IMR-90 (cell line): ENCODE measurements around the gene TTC39C. TPM values are rescaled to one million over a fixed set of nuclear protein-coding genes. Genes with fewer than 3 reads are reported as not detected.

Experiments
- ATAC-seq: fragments of 200-7000 bp; cut with Tn5 transposase; 2 replicates; pipeline ENCODE4 v1.9.1; 2020; ENCODE audit warnings: low read depth, mild to moderate bottlenecking, moderate library complexity
- BruUV-seq: library from RNA; stranded (reverse); fragments of 400-500 nt; replicated peaks from 2 replicates; lab custom pipeline; 2021; lab: Mats Ljungman, UMichigan
- CTCF ChIA-PET: fragments of 300-600 bp; formaldehyde crosslinking; extraction: SDS; loops from one replicate; lab custom pipeline; 2021; ENCODE audit warnings: antibody characterized with exemption; lab: Yijun Ruan, JAX
- POLR2A ChIA-PET: fragments of 300-600 bp; sonication (Branson Sonifier 250); formaldehyde crosslinking; loops from one replicate; lab custom pipeline; 2022; ENCODE audit warnings: antibody characterized with exemption; ENCODE audit not compliant: unreplicated experiment; lab: Charles Lee
- DNase-seq: peaks from one replicate; pipeline ENCODE4 v3.0.0; 2013
- H2AFZ ChIP-seq: replicated peaks from 2 replicates; pipeline ENCODE3; 2013; ENCODE audit warnings: low read length, mild to moderate bottlenecking; ENCODE audit not compliant: poor library complexity
- H2AK5ac ChIP-seq: 2 replicates; pipeline ENCODE4 v1.6.1; 2013; ENCODE audit warnings: low read depth, low read length, inconsistent platforms
- H2AK9ac ChIP-seq: replicated peaks from 2 replicates; pipeline ENCODE3; 2013; ENCODE audit warnings: mild to moderate bottlenecking, low read depth, low read length, moderate library complexity; ENCODE audit not compliant: poor library complexity
- H2BK120ac ChIP-seq: 2 replicates; pipeline ENCODE4 v1.6.1; 2013; ENCODE audit warnings: low read depth, low read length, inconsistent platforms
- H2BK15ac ChIP-seq: 3 replicates; pipeline ENCODE4 v1.6.1; 2013; ENCODE audit warnings: low read depth, low read length, inconsistent platforms
- H2BK20ac ChIP-seq: 2 replicates; pipeline ENCODE4 v1.6.1; 2013; ENCODE audit warnings: low read depth, mild to moderate bottlenecking, inconsistent platforms, low read length, moderate library complexity
- H2BK5ac ChIP-seq: 2 replicates; pipeline ENCODE4 v1.6.1; 2013; ENCODE audit warnings: mild to moderate bottlenecking, low read depth, low read length, inconsistent platforms; ENCODE audit not compliant: poor library complexity, severe bottlenecking
- H3K14ac ChIP-seq: replicated peaks from 2 replicates; pipeline ENCODE4 v1.6.1; 2013; ENCODE audit warnings: low read depth, low read length, inconsistent platforms
- H3K18ac ChIP-seq: 2 replicates; pipeline ENCODE4 v1.6.1; 2013; ENCODE audit warnings: low read depth, low read length, control low read depth
- H3K23ac ChIP-seq: 2 replicates; pipeline ENCODE4 v1.6.1; 2013; ENCODE audit warnings: low read depth, low read length, inconsistent platforms
- H3K27ac ChIP-seq: 2 replicates; pipeline ENCODE4 v1.5.1; 2013; ENCODE audit warnings: mild to moderate bottlenecking, control low read depth, low read length; ENCODE audit not compliant: insufficient read depth
- H3K27me3 ChIP-seq: 2 replicates; pipeline ENCODE4 v1.6.1; 2013; ENCODE audit warnings: low read length; ENCODE audit not compliant: control insufficient read depth, insufficient read depth
- H3K36me3 ChIP-seq: 2 replicates; pipeline ENCODE4 v1.6.1; 2013; ENCODE audit warnings: low read length, mixed read lengths; ENCODE audit not compliant: control insufficient read depth, insufficient read depth
- H3K4ac ChIP-seq: 2 replicates; pipeline ENCODE4 v1.6.1; 2013; ENCODE audit warnings: low read depth, low read length, inconsistent platforms
- H3K4me1 ChIP-seq: 2 replicates; pipeline ENCODE4 v1.6.1; 2013; ENCODE audit warnings: low read length, mixed read lengths; ENCODE audit not compliant: control insufficient read depth, insufficient read depth
- H3K4me2 ChIP-seq: 2 replicates; pipeline ENCODE4 v1.6.1; 2013; ENCODE audit warnings: low read depth, mild to moderate bottlenecking, control low read depth, low read length, moderate library complexity
- H3K4me3 ChIP-seq: 2 replicates; pipeline ENCODE4 v1.5.1; 2013; ENCODE audit warnings: low read depth, mild to moderate bottlenecking, control low read depth, low read length, moderate library complexity; ENCODE audit not compliant: insufficient read depth
- H3K56ac ChIP-seq: 2 replicates; pipeline ENCODE4 v1.6.1; 2013; ENCODE audit warnings: low read length, inconsistent platforms; ENCODE audit not compliant: insufficient read depth; ENCODE audit errors: extremely low read depth
- H3K79me1 ChIP-seq, 2 experiments: 2 replicates each; pipeline ENCODE4 v1.6.1; 2013; ENCODE audit warnings: low read length in 2 of 2, inconsistent platforms in 1 of 2, low read depth in 1 of 2
- H3K9ac ChIP-seq: 2 replicates; pipeline ENCODE4 v1.6.1; 2013; ENCODE audit warnings: low read depth, low read length, control low read depth
- H3K9me1 ChIP-seq: 2 replicates; pipeline ENCODE4 v1.6.1; 2013; ENCODE audit warnings: low read length, inconsistent platforms; ENCODE audit not compliant: insufficient read depth
- H3K9me3 ChIP-seq: 2 replicates; pipeline ENCODE4 v1.6.1; 2013; ENCODE audit warnings: low read length; ENCODE audit not compliant: control insufficient read depth, insufficient read depth
- H4K20me1 ChIP-seq: 2 replicates; pipeline ENCODE4 v1.6.1; 2013; ENCODE audit warnings: low read length, inconsistent platforms; ENCODE audit not compliant: insufficient read depth
- H4K5ac ChIP-seq: 2 replicates; pipeline ENCODE4 v1.6.1; 2013; ENCODE audit warnings: mild to moderate bottlenecking, low read depth, low read length, control low read depth
- H4K8ac ChIP-seq, 2 experiments: 2 replicates each; pipeline ENCODE4 v1.6.1; 2013; ENCODE audit warnings: low read depth in 2 of 2, low read length in 2 of 2, control low read depth in 1 of 2, inconsistent platforms in 1 of 2
- H4K91ac ChIP-seq: 2 replicates; pipeline ENCODE4 v1.6.1; 2013; ENCODE audit warnings: low read depth, low read length, inconsistent platforms; ENCODE audit not compliant: insufficient read depth
- CEBPB ChIP-seq: IDR thresholded peaks from 2 replicates; pipeline ENCODE4 v1.6.1; 2012; ENCODE audit warnings: low read depth, low read length, improper control_type of control experiment
- CHD1 ChIP-seq: IDR thresholded peaks from 2 replicates; pipeline ENCODE4 v1.6.1; 2012; ENCODE audit warnings: low read depth, low read length, improper control_type of control experiment
- CTCF ChIP-seq: conservative IDR thresholded peaks from 2 replicates; pipeline ENCODE4 v1.5.1; 2012; ENCODE audit warnings: mild to moderate bottlenecking, low read depth, low read length, improper control_type of control experiment
- ELK1 ChIP-seq: fragments of 150-350 bp; IDR thresholded peaks from 2 replicates; pipeline ENCODE4 v1.6.1; 2016; ENCODE audit warnings: low read depth, mild to moderate bottlenecking, low read length, moderate library complexity, borderline replicate concordance
- FOS ChIP-seq: fragments of 150-350 bp; IDR thresholded peaks from 2 replicates; pipeline ENCODE4 v1.6.1; 2016; ENCODE audit warnings: low read depth, low read length
- MAZ ChIP-seq: IDR thresholded peaks from 2 replicates; pipeline ENCODE4 v1.6.1; 2012; ENCODE audit warnings: low read depth, mild to moderate bottlenecking, low read length, improper control_type of control experiment, moderate library complexity, borderline replicate concordance
- MXI1 ChIP-seq: IDR thresholded peaks from 2 replicates; pipeline ENCODE4 v1.6.1; 2012; ENCODE audit warnings: low read depth, mild to moderate bottlenecking, low read length, moderate library complexity, borderline replicate concordance
- NFE2L2 ChIP-seq: fragments of 150-350 bp; IDR thresholded peaks from 2 replicates; pipeline ENCODE4 v1.6.1; 2016; ENCODE audit warnings: low read depth, mild to moderate bottlenecking, low read length
- RAD21 ChIP-seq: IDR thresholded peaks from 2 replicates; pipeline ENCODE4 v1.6.1; 2012; ENCODE audit warnings: low read length, improper control_type of control experiment
- RCOR1 ChIP-seq: IDR thresholded peaks from 2 replicates; pipeline ENCODE4 v1.6.1; 2012; ENCODE audit warnings: mild to moderate bottlenecking, low read length, improper control_type of control experiment; ENCODE audit not compliant: insufficient replicate concordance
- RFX5 ChIP-seq: IDR thresholded peaks from 2 replicates; pipeline ENCODE4 v1.8.0; 2012; ENCODE audit warnings: low read depth, mild to moderate bottlenecking, low read length, moderate library complexity
- USF2 ChIP-seq: fragments of 150-350 bp; IDR thresholded peaks from 2 replicates; pipeline ENCODE4 v1.6.1; 2017; ENCODE audit warnings: mild to moderate bottlenecking, antibody characterized with exemption, low read length, low read depth
- WGBS, 2 experiments: methylation state at CpG; one replicate each; pipeline versions ENCODE4 v1.1.5 to v1.1.7; 2013; ENCODE audit warnings: missing lambda C conversion rate in 2 of 2; ENCODE audit not compliant: insufficient read length in 1 of 2; ENCODE audit errors: extremely low coverage in 2 of 2; 5-methylcytosine and 5-hydroxymethylcytosine counted together
- dilution Hi-C: fragments of 300-500 bp; cut with HindIII; formaldehyde crosslinking; loops from one replicate; pipeline ENCODE4 v1.14.3; 2018; ENCODE audit warnings: low sequenced_read_pairs; ENCODE audit not compliant: unreplicated experiment
- in situ Hi-C: fragments of 300-500 bp; cut with MboI; formaldehyde crosslinking; loops from 3 replicates; pipeline ENCODE4 v1.14.3; 2019; ENCODE audit warnings: low sequenced_read_pairs, inconsistent platforms, mixed read lengths
- intact Hi-C: fragments of 100-400 bp; cut with micrococcal nuclease; formaldehyde crosslinking; loops from 2 replicates; pipeline ENCODE4 v1.10.0; 2022
- polyA plus RNA-seq, 3 experiments: library from polyadenylated mRNA; depleted of rRNA; stranded (reverse); fragments of >200 nt; gene quantifications; 2 replicates each; pipeline ENCODE4 v1.2.3, GENCODE V29; 2012; ENCODE audit warnings: low replicate concordance in 1 of 3
- total RNA-seq: library from RNA; depleted of rRNA; stranded (reverse); fragments of >200 nt; gene quantifications from 2 replicates; pipeline ENCODE4 v1.2.3, GENCODE V29; 2012

TTC39C gene
- total and polyA plus RNA-seq, 2 of the 4 experiments (the other 2 are of a cell fraction) = 8.0 to 20.8 TPM

GRCh38 chr18:24031318-24031717, 16.8 kb downstream of the TTC39C start:
- TF ChIP-seq FOS (no peak), RFX5 (no peak), CEBPB (no peak), CHD1 (no peak), RCOR1 (no peak), CTCF (no peak), USF2 (no peak), NFE2L2 (no peak), MAZ (no peak), RAD21 (no peak), ELK1 (no peak), MXI1 (no peak)
- H2AK9ac ChIP-seq = no peak overlapping the region
- no peak overlapping the region for H4K5ac ChIP-seq
- peaks cover 21 to 63% of the 10 kb centered on the region in 2 experiments for H3K79me1 ChIP-seq
- H3K27ac ChIP-seq = no peak overlapping the region
- in situ Hi-C loops (no loop called here), dilution Hi-C loops (no loop called here), intact Hi-C loops (no loop called here)
- H2BK120ac ChIP-seq = no peak overlapping the region
- no TSS peak for BruUV-seq
- H2BK20ac ChIP-seq = no peak overlapping the region
- no peak overlapping the region for H3K9ac ChIP-seq
- H3K27me3 ChIP-seq = no peaks in the 10 kb centered on the region
- DNase-seq (no peak), ATAC-seq (no peak)
- H4K91ac ChIP-seq = no peak overlapping the region
- no peak overlapping the region for H2AFZ ChIP-seq
- 86% methylated on average over 2 of the region's 3 CpGs; no CpG with 5 or more reads in 1 of the 2 experiments for WGBS, 2 experiments
- no peak overlapping the region for H3K4me3 ChIP-seq
- H3K4me1 ChIP-seq = peaks cover 10% of the 10 kb centered on the region
- H3K23ac ChIP-seq = no peak overlapping the region
- no peaks in the 10 kb centered on the region for H3K36me3 ChIP-seq
- H3K18ac ChIP-seq = no peak overlapping the region
- no peak overlapping the region for H2AK5ac ChIP-seq
- H4K20me1 ChIP-seq = peaks cover 26% of the 10 kb centered on the region
- H2BK5ac ChIP-seq = no peak overlapping the region
- H3K56ac ChIP-seq = no peak overlapping the region
- H3K9me1 ChIP-seq = peaks cover 9% of the 10 kb centered on the region
- no peak overlapping the region for H3K14ac ChIP-seq
- no peak overlapping the region for H4K8ac ChIP-seq
- H3K4me2 ChIP-seq = no peak overlapping the region
- ChIA-PET POLR2A (no interaction called here), CTCF (no interaction called here)
- H3K9me3 ChIP-seq = no peaks in the 10 kb centered on the region; the same call in 1 of the 2 replicates
- H3K4ac ChIP-seq = no peak overlapping the region
- H2BK15ac ChIP-seq = no peak overlapping the region
